Calu3 (cell line): ENCODE data around the gene CMIP. TPM values are rescaled to one million over a fixed set of nuclear protein-coding genes. Genes with fewer than 3 reads are reported as not detected.

ENCODE experiments used
- BruUV-seq: library from RNA; stranded (reverse); fragments of 400-500 nt; replicated peaks from 2 replicates; lab custom pipeline; 2021; lab: Mats Ljungman, UMichigan
- CTCF ChIA-PET: fragments of 300-600 bp; sonication (Branson Sonifier 250); formaldehyde crosslinking; loops from one replicate; lab custom pipeline; 2022; ENCODE audit warnings: antibody characterized with exemption; lab: Charles Lee
- DNase-seq: peaks from one replicate; pipeline ENCODE4 v3.0.0; 2022
- H3K27ac Mint-ChIP-seq: one replicate; pipeline ENCODE4 v1.8.0; 2022; ENCODE audit warnings: mixed read lengths; ENCODE audit not compliant: unreplicated experiment
- H3K27me3 Mint-ChIP-seq: one replicate; pipeline ENCODE4 v1.8.0; 2022; ENCODE audit warnings: mixed read lengths; ENCODE audit not compliant: unreplicated experiment
- H3K36me3 Mint-ChIP-seq: one replicate; pipeline ENCODE4 v1.8.0; 2022; ENCODE audit warnings: mild to moderate bottlenecking, moderate library complexity, mixed read lengths; ENCODE audit not compliant: insufficient read depth, unreplicated experiment
- H3K4me1 Mint-ChIP-seq: one replicate; pipeline ENCODE4 v1.8.0; 2022; ENCODE audit warnings: mild to moderate bottlenecking, low read depth, mixed read lengths; ENCODE audit not compliant: unreplicated experiment
- H3K4me3 Mint-ChIP-seq: one replicate; pipeline ENCODE4 v1.8.0; 2022; ENCODE audit warnings: mild to moderate bottlenecking, low read depth, moderate library complexity, mixed read lengths; ENCODE audit not compliant: unreplicated experiment
- H3K9me3 Mint-ChIP-seq: one replicate; pipeline ENCODE4 v1.8.0; 2022; ENCODE audit warnings: low read depth, mixed read lengths; ENCODE audit not compliant: unreplicated experiment
- intact Hi-C: fragments of 100-400 bp; cut with micrococcal nuclease; formaldehyde crosslinking; loops from one replicate; pipeline ENCODE4 v1.10.0; 2022; ENCODE audit not compliant: unreplicated experiment
- total RNA-seq: library from RNA; stranded (reverse); gene quantifications from 2 replicates; pipeline ENCODE4 v1.2.3, GENCODE V29; 2022
- TF ChIP-seq, protein P1 (sequence below): fragments of 200-600 bp; IDR thresholded peaks from one replicate; pipeline ENCODE4 v1.8.0; 2022; ENCODE audit warnings: antibody characterized with exemption; ENCODE audit not compliant: unreplicated experiment

The CMIP gene
- total RNA-seq, 1 experiment from 2014 or later = 82.7 TPM

DNA sequence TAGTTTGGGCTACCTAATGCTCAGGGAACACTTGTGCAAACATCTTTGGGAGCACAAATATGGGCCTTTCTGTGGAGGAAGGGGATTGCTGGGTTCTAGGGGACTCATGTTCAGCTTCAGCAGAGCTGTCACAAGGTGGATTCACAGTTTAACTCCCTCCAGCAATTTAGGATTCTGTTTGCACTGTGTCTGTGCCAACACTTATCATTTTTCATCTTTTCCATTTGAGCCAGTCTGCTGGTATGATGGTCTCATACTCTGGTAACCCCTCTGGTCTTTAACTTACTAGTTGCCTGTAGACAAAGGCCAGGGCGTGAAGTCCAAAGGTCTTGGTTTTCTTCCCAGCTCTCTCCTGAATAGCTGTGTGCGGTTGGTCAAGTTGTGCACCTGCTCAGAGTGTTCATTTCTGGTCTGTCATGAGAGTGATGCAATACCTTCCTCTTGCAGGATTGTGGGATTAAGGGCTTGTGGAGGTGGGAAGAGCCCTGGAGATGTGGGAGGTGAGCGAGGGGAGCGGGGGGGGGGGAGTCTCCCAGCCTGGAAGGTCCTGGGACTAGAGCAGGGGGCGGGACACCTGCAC lies 152.6 kb downstream of the CMIP start:
- no peak for DNase-seq
- Mint-ChIP-seq H3K36me3 (peaks cover 9% of the 10 kb centered on the region), H3K27me3 (no peaks in the 10 kb centered on the region), H3K9me3 (no peaks in the 10 kb centered on the region), H3K27ac (no peak overlapping the region), H3K4me1 (peaks cover 60% of the 10 kb centered on the region), H3K4me3 (no peak overlapping the region)
- TF ChIP-seq, protein P1, sequence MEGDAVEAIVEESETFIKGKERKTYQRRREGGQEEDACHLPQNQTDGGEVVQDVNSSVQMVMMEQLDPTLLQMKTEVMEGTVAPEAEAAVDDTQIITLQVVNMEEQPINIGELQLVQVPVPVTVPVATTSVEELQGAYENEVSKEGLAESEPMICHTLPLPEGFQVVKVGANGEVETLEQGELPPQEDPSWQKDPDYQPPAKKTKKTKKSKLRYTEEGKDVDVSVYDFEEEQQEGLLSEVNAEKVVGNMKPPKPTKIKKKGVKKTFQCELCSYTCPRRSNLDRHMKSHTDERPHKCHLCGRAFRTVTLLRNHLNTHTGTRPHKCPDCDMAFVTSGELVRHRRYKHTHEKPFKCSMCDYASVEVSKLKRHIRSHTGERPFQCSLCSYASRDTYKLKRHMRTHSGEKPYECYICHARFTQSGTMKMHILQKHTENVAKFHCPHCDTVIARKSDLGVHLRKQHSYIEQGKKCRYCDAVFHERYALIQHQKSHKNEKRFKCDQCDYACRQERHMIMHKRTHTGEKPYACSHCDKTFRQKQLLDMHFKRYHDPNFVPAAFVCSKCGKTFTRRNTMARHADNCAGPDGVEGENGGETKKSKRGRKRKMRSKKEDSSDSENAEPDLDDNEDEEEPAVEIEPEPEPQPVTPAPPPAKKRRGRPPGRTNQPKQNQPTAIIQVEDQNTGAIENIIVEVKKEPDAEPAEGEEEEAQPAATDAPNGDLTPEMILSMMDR = no peak
- CTCF ChIA-PET = interaction anchor here (1.1 kb wide), 1 partner anchor 11 kb away, joined by 3 read pairs; no protein-coding TSS in a partner anchor
- intact Hi-C loops = no loop called here
- no TSS peak for BruUV-seq

- TF ChIP-seq, protein P1 = peak; percentile 44
- intact Hi-C loops = no loop called here
- no peak overlapping the region for H3K4me3 Mint-ChIP-seq
- no peaks in the 10 kb centered on the region for H3K27me3 Mint-ChIP-seq
- peaks cover 9% of the 10 kb centered on the region for H3K36me3 Mint-ChIP-seq
- BruUV-seq = no TSS peak
- no peak overlapping the region for H3K27ac Mint-ChIP-seq
- DNase-seq = no peak
- CTCF ChIA-PET = interaction anchor here (0.8 to 1.5 kb wide), 2 partner anchors 10 to 15 kb away, joined by 3 read pairs; no protein-coding TSS in a partner anchor
- H3K9me3 Mint-ChIP-seq = no peaks in the 10 kb centered on the region
- H3K4me1 Mint-ChIP-seq = peaks cover 56% of the 10 kb centered on the region
Observed at GRCh38 chr16:81598083-81598482, 153.5 kb downstream of the CMIP start.

DNA sequence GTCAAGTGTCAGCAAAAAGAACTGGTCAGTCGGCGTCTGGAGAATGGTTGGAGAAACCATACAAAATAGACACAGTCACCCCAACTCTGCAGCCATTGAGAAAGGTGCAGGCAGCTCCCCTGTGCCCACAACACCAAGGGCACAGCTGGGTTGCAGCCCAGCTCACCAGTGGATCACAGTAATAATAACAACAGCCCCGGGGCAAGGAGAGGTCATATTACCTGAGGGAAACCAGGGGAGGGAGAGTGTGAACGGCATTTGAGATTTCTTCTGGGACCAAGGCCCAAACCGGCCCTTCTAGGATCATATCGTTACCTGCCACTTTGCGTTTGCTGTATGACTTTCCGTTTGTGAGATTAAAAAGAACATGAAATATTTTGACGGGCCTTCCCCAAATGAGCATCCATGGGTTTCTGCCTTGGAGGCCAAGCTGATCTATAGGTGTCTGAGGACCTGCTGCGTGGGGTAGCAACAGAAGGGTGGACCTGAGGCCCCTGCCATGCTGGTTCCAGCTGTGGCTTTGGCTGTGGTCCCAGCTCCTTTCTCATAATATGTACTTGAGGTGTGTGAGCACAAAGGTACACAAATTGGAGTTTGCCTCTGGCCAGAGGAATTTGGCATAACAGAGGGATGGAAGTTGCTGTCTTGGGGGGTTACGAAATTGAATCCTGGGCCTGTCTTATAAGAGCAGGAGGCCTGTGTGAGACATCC lies 154.6 kb downstream of the CMIP start:
- Mint-ChIP-seq H3K4me1 (peaks cover 56% of the 10 kb centered on the region), H3K36me3 (peaks cover 9% of the 10 kb centered on the region), H3K9me3 (no peaks in the 10 kb centered on the region), H3K27ac (peak overlapping the region; percentile 56), H3K4me3 (no peak overlapping the region), H3K27me3 (no peaks in the 10 kb centered on the region)
- CTCF ChIA-PET = interaction anchor here (0.6 to 1.5 kb wide), 2 partner anchors 16 to 328 kb away, joined by 3 read pairs; no protein-coding TSS in a partner anchor
- DNase-seq = no peak
- no TSS peak for BruUV-seq
- intact Hi-C loops = no loop called here
- TF ChIP-seq, protein P1 = no peak

DNA sequence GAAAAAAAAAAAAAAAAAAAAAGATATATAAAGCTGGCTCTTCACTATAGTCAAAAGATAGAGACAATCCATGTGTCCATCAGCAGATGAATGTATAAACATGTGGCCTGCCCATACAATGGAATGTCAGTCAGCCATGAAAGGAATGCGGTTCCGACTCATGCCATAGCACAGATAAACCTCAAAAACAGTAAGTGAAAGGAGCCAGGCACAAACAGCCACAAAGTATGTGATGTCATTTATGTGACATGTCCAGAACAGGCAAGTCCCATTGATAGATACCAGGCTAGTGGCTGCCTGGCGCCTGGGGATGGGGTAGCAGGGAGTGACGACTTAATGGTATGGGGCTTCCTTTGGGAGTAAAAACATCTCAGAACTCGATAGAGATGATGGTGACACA lies 155.7 kb downstream of the CMIP start:
- peak; percentile 45 for DNase-seq
- H3K4me3 Mint-ChIP-seq = no peak overlapping the region
- peaks cover 9% of the 10 kb centered on the region for H3K36me3 Mint-ChIP-seq
- H3K27ac Mint-ChIP-seq = peak overlapping the region; percentile 56
- TF ChIP-seq, protein P1 = no peak
- no peaks in the 10 kb centered on the region for H3K9me3 Mint-ChIP-seq
- peaks cover 56% of the 10 kb centered on the region for H3K4me1 Mint-ChIP-seq
- CTCF ChIA-PET = interaction anchor here (0.6 kb wide), 1 partner anchor 23 kb away, joined by 3 read pairs; no protein-coding TSS in a partner anchor
- intact Hi-C loops = no loop called here
- no peaks in the 10 kb centered on the region for H3K27me3 Mint-ChIP-seq
- no TSS peak for BruUV-seq
